HFF-Myc (cell line): ENCODE measurements around the gene MMD.
"Not testable (repeated sequence)": the region's sequence is repeated elsewhere in the genome, so short reads cannot be mapped to it uniquely, and the experiment has no call there.

Source experiments
- DNase-seq: peaks from one replicate; pipeline ENCODE4 v3.0.0-alpha.2; 2011; ENCODE audit warnings: low read depth; ENCODE audit errors: extremely low read depth
- H3K4me3 ChIP-seq: replicated peaks from 2 replicates; pipeline ENCODE4 v1.5.1; 2011; ENCODE audit warnings: low read depth, mild to moderate bottlenecking, control low read depth, low read length
- CTCF ChIP-seq: IDR thresholded peaks from 2 replicates; pipeline ENCODE4 v1.5.1; 2012; ENCODE audit warnings: mild to moderate bottlenecking, low read depth, low read length, control low read depth; ENCODE audit errors: missing control alignments

The MMD gene

GRCh38 chr17:55435408-55435807 lies 13.8 kb upstream of the MMD start:
- no peak overlapping the region for H3K4me3 ChIP-seq
- TF ChIP-seq CTCF = no peak
- DNase-seq = no peak

GRCh38 chr17:55434721-55435120 lies 13.1 kb upstream of the MMD start:
- no peak for TF ChIP-seq CTCF
- DNase-seq = no peak
- H3K4me3 ChIP-seq = no peak overlapping the region

- peak; percentile 93 for DNase-seq
- no peak for TF ChIP-seq CTCF
- H3K4me3 ChIP-seq = no peak overlapping the region
Measured at GRCh38 chr17:55433629-55434422, 12.2 kb upstream of the MMD start.

- DNase-seq = no peak
- H3K4me3 ChIP-seq = no peak overlapping the region
- TF ChIP-seq CTCF = no peak
Measured at GRCh38 chr17:55433029-55433628, 11.5 kb upstream of the MMD start.

GRCh38 chr17:55432358-55433028 lies 10.9 kb upstream of the MMD start:
- no peak for DNase-seq
- H3K4me3 ChIP-seq = no peak overlapping the region
- no peak for TF ChIP-seq CTCF

GRCh38 chr17:55431914-55432313 lies 10.3 kb upstream of the MMD start:
- not testable (repeated sequence) for DNase-seq, H3K4me3 ChIP-seq
